Middle frontal gyrus (tissue), 1 donor: ENCODE measurements around the gene MOK.
"Not testable (repeated sequence)": the region's sequence is repeated elsewhere in the genome, so short reads cannot be mapped to it uniquely, and the experiment has no call there.

Experiments
- DNase-seq: peaks from one replicate; pipeline ENCODE4 v3.0.0-alpha.2; 2015; ENCODE audit warnings: low spot score; ENCODE audit errors: extremely low spot score

Gene MOK

GRCh38 chr14:102249041-102249440 is 55.9 kb downstream of the MOK start:
- no peak for DNase-seq

GRCh38 chr14:102248121-102248520 is 56.8 kb downstream of the MOK start:
- no peak for DNase-seq

- no peak for DNase-seq
Measured at GRCh38 chr14:102246071-102246470, 58.9 kb downstream of the MOK start.

GRCh38 chr14:102243795-102244194 is 61.2 kb downstream of the MOK start:
- not testable (repeated sequence) for DNase-seq

- DNase-seq = no peak
Measured at GRCh38 chr14:102241147-102241546, 63.8 kb downstream of the MOK start.

GRCh38 chr14:102240481-102240880 is 64.5 kb downstream of the MOK start:
- DNase-seq = not testable (repeated sequence)

GRCh38 chr14:102239231-102239630 is 65.7 kb downstream of the MOK start:
- DNase-seq = no peak

- DNase-seq = no peak
Measured at GRCh38 chr14:102238766-102239165, 66.2 kb downstream of the MOK start.

GRCh38 chr14:102238131-102238530 is 66.8 kb downstream of the MOK start:
- DNase-seq = no peak

- DNase-seq = no peak
Measured at GRCh38 chr14:102236026-102236425, 68.9 kb downstream of the MOK start.

- DNase-seq = no peak
Measured at GRCh38 chr14:102235275-102235897, 69.6 kb downstream of the MOK start.

- no peak for DNase-seq
Measured at GRCh38 chr14:102234331-102235264, 70.4 kb downstream of the MOK start.

- no peak for DNase-seq
Measured at GRCh38 chr14:102233081-102233480, 71.9 kb downstream of the MOK start.

- DNase-seq = no peak
Measured at GRCh38 chr14:102232348-102232625, 72.7 kb downstream of the MOK start.

GRCh38 chr14:102231476-102232347 is 73.3 kb downstream of the MOK start:
- DNase-seq = no peak

- no peak for DNase-seq
Measured at GRCh38 chr14:102230481-102231210, 74.3 kb downstream of the MOK start.

- no peak for DNase-seq
Measured at GRCh38 chr14:102229739-102230092, 75.2 kb downstream of the MOK start.

GRCh38 chr14:102229071-102229738 is 75.8 kb downstream of the MOK start:
- DNase-seq = no peak

- no peak for DNase-seq
Measured at GRCh38 chr14:102227184-102227964, 77.6 kb downstream of the MOK start.
